ENCODE measurements around the gene SPATS2. TPM values are rescaled to one million over a fixed set of nuclear protein-coding genes. Genes with fewer than 3 reads are reported as not detected.

Gene SPATS2
- total RNA-seq, 1 donor from 2014 or later, result 12.3 TPM

DNA sequence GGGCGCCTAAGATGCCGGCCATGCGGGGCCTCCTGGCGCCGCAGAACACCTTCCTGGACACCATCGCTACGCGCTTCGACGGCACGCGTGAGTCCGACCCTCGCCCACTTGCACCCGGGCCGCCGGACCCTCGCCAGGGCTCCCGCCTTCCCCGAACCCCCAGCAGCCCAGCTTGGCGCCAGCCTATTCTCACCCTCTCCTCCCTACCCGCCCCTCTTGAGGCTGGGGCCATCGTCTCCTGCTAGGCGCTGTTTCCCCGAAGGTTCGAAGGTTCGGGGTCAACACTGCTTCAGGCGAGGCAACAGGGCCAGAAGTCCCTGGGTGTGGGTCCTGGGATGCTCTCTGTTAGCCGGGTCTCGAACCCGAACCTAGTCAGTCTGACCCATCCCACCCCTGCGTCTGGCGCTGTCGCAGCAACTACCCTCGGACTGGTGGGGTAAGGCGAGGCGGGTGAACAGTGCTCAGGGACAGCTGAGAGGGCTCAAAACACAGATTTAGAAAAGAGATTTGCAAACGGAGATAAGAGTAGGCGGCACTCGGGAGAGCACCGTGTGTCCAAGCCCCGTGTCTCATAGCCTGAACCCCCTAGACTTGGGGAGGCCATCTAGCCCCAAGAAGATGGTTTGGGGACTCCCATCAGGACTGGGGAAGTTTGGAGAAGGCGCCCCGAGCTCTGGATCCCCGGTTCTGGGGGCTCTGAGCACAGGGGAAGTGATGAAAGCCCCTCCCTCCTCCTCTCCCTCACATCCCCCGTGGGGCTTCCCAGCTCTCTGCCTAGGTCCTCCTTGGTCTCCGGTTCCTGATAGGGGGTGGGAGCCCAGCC, 172.4 kb downstream of the SPATS2 start:
- no peak for DNase-seq (ENCODE audit: low spot score)

DNA sequence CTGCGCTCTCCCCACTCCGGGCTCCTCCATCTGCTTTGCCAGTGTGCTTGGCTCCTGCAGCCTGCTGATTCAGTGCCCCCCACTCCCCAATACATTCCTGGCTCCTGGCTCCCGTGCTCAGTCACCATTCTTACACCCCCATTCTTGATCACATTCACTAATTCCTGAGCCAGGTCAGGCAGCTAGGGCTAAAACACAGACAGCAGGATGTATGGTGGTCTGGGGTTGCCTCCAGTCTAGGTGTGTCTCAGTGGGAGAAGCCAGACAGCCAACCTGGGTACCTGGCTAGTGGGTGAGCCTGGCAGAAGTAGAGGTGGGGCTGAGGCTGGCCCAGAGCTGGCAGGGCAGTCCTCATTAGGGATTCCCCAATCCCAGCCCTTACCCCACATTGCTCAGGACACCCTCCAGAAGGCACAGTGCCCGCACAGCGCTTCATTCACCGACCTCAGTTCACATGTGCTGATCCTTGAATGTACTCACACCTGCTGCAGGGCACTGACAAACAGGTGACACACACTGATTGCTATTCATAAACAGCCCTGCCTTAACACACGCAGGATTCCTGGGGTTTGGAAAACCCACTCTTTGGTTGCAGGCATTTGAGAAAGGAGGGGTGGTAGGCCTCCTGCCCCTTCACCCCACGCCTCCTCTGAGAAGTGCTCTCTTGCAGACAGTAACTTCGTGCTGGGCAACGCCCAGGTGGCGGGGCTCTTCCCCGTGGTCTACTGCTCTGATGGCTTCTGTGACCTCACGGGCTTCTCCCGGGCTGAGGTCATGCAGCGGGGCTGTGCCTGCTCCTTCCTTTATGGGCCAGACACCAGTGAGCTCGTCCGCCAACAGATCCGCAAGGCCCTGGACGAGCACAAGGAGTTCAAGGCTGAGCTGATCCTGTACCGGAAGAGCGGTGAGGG, 173.2 kb downstream of the SPATS2 start:
- DNase-seq (ENCODE audit: low spot score), result no peak

DNA sequence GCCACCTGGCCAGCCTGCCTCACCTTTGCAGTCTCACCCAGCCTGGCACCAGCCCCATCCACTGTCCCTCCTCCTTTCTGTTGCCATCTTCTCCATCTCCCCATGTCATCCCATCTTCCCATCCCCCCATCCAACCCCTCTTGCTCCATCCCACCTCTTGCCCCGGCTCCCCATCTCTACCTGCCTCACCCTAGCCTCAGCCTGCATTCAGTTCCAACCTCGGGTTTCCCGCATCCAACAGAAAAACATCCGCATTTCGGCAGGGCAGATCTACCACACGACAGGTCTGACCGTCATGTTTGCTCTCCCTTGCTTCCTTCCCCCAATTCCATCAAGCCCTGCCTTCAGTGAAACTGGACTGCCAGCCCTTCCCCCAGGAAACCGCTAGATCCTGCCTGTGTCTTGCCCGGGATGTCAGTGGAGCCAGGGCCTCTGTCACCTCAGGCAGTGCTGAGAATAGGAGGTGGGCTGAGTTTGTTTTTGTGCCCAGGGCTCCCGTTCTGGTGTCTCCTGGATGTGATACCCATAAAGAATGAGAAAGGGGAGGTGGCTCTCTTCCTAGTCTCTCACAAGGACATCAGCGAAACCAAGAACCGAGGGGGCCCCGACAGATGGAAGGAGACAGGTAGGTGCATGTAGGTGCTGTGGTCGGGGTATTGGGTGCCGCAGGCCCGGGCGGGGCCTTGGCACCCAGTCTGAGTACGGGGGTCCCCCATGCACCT, 174.0 kb downstream of the SPATS2 start:
- no peak for DNase-seq (ENCODE audit: low spot score)

GRCh38 chr12:49541911-49542505, 174.7 kb downstream of the SPATS2 start:
- no peak for DNase-seq (ENCODE audit: low spot score)

- DNase-seq (ENCODE audit: low spot score), result no peak
Measured at GRCh38 chr12:49542592-49543160, 175.4 kb downstream of the SPATS2 start.

GRCh38 chr12:49543221-49543913, 176.1 kb downstream of the SPATS2 start:
- no peak for DNase-seq (ENCODE audit: low spot score)

DNA sequence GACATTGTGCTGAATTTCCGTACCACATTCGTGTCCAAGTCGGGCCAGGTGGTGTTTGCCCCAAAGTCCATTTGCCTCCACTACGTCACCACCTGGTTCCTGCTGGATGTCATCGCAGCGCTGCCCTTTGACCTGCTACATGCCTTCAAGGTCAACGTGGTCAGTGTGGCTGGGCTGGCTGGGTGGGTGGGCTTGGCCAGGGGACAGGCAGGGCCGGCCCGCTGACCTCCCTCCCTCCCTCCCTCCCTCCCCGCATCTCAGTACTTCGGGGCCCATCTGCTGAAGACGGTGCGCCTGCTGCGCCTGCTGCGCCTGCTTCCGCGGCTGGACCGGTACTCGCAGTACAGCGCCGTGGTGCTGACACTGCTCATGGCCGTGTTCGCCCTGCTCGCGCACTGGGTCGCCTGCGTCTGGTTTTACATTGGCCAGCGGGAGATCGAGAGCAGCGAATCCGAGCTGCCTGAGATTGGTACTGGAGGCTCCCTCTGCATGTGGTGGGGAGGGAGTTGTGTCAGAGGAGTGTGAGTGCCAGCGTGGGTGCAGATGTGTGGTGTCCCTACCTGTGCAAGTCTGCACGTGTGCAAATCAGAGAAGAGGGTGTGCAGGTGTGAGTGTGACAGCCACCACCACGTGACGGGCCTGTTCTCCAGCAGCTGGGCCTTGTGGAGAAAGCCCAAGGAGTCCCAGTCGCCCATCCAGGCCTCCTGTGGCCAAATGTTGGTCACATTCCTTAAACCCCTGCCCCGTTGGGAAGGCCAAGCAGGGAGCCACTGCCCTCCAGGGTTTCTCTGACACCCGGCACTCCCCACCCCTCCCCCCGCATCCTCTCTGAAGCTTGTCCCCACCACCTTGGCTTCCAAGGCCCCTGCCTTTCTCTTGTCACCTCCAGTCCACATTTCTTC, 176.9 kb downstream of the SPATS2 start:
- DNase-seq (ENCODE audit: low spot score), result no peak

DNA sequence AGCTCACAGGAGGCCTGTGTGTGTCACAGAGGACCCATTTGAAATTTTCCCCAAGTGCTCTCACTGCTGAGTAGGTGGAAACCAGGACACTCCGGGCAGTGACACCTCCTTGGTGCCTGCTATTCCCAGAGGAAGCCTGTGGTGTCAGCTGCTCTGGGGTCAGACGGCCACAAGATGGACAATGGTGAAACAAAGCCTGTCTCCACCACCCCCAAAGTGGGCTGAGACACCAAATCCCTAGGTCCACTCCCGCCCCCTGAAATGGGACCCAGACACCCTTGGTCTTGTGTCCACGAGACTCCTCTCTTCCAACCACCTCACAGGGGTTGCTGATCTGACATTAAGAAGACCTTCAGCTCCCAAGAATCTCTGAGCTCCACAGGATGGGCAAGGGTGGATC, 178.6 kb downstream of the SPATS2 start:
- DNase-seq (ENCODE audit: low spot score), result no peak

- DNase-seq (ENCODE audit: low spot score), result no peak
Measured at GRCh38 chr12:49546481-49546880, 179.2 kb downstream of the SPATS2 start.

- no peak for DNase-seq (ENCODE audit: low spot score)
Measured at GRCh38 chr12:49547090-49547690, 179.9 kb downstream of the SPATS2 start.

DNA sequence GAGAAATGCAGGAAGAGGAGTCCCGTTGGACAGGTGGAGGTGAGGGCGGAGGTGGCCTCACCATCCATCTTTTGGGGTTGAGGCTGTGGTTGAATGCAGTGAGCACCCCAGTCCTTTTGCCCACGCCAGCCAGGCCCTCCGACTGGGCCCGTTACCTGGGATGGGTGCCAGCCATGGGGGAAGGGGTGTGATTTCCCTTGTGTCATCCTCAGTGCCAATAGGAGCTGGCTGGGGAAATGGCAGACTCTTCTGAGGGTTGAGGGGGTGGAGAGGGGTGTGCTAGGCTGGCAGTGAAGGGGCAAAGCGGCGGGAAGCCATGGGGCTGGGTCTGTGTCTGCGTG, 181.2 kb downstream of the SPATS2 start:
- no peak for DNase-seq (ENCODE audit: low spot score)

GRCh38 chr12:49548822-49549648, 181.8 kb downstream of the SPATS2 start:
- peak; percentile 29 for DNase-seq (ENCODE audit: low spot score)

DNA sequence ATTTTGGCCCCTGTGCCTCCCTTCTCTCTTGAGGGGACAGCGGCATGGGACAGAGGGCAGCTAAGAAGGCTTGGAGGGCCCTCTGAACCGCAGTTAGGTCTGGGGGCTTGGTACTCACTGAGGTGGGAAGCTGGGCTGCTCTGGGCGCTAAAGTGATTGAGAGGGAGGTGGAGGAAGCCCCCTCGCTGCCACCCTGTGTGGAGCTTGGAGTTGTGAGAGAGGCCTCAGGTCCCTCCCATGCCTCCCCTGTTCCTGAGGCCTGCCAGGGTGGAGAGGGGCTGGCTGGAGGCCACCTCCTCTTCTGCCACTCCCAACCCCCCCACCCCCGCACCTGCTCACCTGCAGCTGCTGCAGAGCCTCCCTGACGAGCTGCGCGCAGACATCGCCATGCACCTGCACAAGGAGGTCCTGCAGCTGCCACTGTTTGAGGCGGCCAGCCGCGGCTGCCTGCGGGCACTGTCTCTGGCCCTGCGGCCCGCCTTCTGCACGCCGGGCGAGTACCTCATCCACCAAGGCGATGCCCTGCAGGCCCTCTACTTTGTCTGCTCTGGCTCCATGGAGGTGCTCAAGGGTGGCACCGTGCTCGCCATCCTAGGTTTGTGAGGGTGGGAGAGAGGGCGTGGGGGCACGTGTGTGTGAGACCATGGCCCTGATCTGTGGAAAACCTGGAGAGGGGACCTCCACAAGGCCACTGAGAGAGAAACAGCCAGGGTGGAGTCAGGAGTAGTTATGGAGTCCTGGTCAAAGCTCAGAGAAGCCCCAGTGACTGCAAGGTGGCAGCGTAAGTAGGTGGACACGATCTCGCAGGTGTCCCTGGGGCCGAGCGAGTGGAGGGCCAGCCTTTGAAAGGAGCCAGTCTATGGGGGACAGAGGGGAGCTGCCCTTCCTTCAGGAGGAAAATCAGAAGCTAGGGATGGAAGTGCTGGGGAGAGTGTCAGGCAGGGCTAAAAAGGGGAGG, 182.8 kb downstream of the SPATS2 start:
- no peak for DNase-seq (ENCODE audit: low spot score)

- no peak for DNase-seq (ENCODE audit: low spot score)
Measured at GRCh38 chr12:49550693-49551252, 183.5 kb downstream of the SPATS2 start.

DNA sequence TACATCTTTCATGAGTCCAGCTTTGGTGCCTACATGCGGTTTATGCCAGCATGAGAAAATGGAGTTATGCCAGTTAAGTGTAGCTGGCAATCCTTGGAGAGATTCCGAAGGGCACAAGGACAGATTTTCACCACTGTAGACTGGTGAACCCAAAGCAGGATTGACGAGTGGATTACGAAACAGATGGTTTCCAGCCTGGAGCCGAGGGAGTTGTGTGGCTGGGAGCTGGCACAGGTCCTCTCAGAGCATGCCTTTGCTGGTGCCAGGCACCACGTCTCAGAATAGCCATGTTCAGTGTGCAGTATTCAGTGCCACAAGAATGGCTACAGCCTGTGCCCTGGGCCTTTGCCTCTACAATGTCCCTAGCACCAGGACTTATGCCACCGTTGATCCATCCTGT, 184.8 kb downstream of the SPATS2 start:
- no peak for DNase-seq (ENCODE audit: low spot score)

GRCh38 chr12:49552425-49552824, 185.2 kb downstream of the SPATS2 start:
- no peak for DNase-seq (ENCODE audit: low spot score)

DNA sequence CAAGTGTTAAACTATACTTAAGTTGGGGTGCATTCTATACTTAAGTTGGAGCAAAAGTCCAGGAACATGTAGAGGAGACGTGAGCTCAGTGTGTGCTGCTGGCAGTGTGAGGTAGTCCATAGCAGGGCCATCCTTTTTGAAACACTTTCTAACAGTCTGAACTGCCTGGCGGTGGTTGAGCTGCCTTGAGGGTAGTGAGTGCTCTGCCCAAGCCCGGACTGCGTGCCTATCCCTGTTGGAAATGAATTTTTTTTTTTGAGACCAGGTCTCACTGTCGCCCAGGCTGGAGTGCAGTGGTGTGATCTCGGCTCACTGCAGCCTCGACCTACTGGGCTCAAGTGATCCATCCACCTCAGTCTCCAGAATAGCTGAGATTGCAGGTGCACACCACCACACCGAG, 185.6 kb downstream of the SPATS2 start:
- DNase-seq (ENCODE audit: low spot score), result no peak
